ENCODE measurements around the gene MAN1A1. TPM values are rescaled to one million over a fixed set of nuclear protein-coding genes. Genes with fewer than 3 reads are reported as not detected.

MAN1A1 gene
- polyA plus RNA-seq, 1 donor: 23.8 TPM

GRCh38 chr6:119230160-119230559 lies 119.4 kb downstream of the MAN1A1 start:
- DNase-seq: no peak

DNA sequence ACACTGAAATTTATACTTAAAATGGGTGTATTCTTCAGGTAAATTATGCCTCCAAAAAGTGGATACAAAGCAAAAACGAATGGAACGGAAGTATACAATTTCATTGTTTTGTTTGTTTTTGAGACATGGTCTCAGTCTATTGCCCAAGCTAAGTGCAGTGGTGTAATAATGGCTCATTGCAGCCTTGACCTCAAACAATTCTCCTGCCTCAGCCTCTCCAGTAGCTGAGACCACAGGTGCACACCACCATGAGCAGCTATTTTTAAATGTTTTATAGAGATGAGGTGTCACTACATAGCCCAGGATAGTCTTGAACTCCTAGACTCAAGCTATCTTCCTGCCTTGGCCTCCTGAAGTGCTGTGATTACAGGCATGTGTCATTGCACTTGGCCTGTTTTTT lies 122.2 kb downstream of the MAN1A1 start:
- DNase-seq: no peak

- DNase-seq: no peak
Observed at GRCh38 chr6:119226089-119226488, 123.5 kb downstream of the MAN1A1 start.

DNA sequence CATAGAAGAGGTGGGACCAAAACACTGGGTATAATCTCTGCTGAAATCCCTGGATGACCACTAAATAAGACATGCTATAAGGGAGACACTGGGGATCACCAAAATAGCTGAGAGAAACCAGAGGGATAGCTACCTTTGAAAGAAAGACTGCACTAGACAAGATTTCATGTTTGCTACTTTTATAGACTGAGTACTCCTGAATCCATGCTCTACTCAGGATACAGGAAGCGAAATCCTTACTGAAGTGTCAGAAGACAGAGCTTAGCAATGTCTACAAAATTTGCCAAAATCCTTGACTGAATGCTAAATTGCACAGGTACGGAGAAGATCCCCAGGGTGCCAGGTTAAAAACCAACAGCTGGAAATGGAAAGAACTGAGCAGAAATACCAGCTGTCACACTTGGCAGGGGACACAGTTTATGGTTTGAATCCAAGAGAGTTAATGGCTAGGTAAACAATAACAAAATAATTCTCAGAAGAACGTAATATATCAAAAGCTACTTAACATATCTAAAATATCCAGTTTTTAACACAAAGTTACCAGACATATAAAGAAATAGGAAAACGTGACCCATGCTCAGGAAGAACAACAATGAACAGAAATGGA lies 125.4 kb downstream of the MAN1A1 start:
- no peak for DNase-seq

- no peak for DNase-seq
Observed at GRCh38 chr6:119220452-119220851, 129.1 kb downstream of the MAN1A1 start.

- no peak for DNase-seq
Observed at GRCh38 chr6:119218548-119218947, 131.0 kb downstream of the MAN1A1 start.

GRCh38 chr6:119215885-119216590 lies 133.5 kb downstream of the MAN1A1 start:
- DNase-seq: no peak

- no peak for DNase-seq
Observed at GRCh38 chr6:119215309-119215708, 134.3 kb downstream of the MAN1A1 start.

- no peak for DNase-seq
Observed at GRCh38 chr6:119210596-119210995, 139.0 kb downstream of the MAN1A1 start.

GRCh38 chr6:119209452-119210205 lies 139.9 kb downstream of the MAN1A1 start:
- DNase-seq: no peak

GRCh38 chr6:119207971-119208725 lies 141.4 kb downstream of the MAN1A1 start:
- peak; percentile 20 for DNase-seq

GRCh38 chr6:119207327-119207726 lies 142.2 kb downstream of the MAN1A1 start:
- DNase-seq: no peak

- DNase-seq: no peak
Observed at GRCh38 chr6:119205911-119206618, 143.5 kb downstream of the MAN1A1 start.

DNA sequence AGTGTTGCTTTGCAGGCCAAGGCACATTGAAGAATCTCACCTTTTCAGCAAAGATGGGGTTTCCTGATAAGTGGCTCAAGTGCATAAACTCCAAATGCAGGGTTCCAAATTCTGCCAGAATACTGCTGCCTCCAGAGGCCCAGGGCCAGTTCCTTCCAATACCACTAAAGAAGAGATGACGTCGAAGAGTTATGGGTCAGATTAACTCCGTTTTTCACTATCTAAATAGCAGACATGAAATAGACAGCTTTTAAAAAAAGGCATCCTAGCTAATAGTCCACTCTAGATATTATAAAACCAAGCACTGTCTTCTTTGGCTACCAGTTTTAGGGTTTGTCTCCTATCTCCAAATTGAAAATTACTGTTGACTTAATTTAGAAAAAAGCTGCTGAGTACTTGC lies 144.8 kb downstream of the MAN1A1 start:
- DNase-seq: no peak

DNA sequence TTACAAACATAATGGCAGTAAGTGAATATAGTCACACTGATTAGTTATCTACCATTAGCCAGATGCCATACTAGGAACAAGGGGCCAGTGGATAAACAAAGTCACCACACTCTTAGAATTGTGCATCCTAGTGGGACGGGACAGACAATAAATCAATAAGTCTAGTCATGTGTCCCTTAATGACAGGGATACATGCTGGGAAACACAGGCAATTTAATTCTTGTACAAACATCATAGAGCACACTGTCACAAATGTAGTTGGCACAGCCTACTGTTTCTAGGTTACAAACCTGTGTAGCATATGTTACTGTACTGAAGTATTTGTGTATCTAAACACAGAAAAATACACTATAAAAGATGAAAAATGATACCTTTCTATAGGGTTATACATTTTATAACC lies 148.1 kb downstream of the MAN1A1 start:
- DNase-seq: no peak

GRCh38 chr6:119200512-119201175 lies 148.9 kb downstream of the MAN1A1 start:
- DNase-seq: no peak

DNA sequence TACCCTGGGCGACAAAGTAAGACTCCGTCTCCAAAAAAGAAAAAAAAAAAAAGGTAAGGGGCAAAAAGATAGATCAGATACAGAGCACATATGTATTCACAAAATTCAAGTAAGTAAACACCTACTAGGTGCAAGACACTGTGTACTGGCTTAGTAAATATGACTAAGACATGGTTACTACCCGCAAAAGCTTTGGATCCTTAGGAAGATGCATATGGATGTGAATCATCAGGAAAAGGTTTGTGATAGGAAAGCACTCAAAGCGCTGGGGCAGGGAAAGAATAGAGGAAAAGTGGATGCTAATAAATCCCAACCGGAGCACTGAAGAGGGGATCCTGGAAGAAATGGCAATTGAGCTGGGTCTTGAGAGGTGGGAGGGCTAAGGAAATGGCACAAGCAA lies 152.3 kb downstream of the MAN1A1 start:
- DNase-seq: no peak

GRCh38 chr6:119196715-119197114 lies 152.8 kb downstream of the MAN1A1 start:
- no peak for DNase-seq

DNA sequence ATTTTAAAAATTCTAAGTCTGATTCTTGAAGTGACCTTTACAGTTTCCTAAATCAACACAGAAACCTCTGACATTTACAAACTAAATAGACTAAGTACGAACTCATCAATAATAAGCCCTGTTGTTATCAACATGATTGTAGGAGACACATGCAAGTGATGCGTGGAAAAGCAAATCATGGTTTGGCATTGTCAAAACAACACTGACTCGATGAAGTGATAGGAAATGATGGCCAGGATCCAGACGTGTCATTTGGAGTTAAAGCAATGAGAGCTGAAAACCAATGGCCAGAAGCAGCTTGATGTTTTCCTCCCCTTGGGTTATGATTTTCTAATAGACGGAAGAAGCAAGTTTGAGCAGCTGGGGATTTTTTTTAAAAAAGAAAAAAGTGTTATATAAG lies 153.7 kb downstream of the MAN1A1 start:
- DNase-seq: no peak

- no peak for DNase-seq
Observed at GRCh38 chr6:119195204-119195603, 154.4 kb downstream of the MAN1A1 start.

GRCh38 chr6:119193707-119194106 lies 155.9 kb downstream of the MAN1A1 start:
- no peak for DNase-seq

DNA sequence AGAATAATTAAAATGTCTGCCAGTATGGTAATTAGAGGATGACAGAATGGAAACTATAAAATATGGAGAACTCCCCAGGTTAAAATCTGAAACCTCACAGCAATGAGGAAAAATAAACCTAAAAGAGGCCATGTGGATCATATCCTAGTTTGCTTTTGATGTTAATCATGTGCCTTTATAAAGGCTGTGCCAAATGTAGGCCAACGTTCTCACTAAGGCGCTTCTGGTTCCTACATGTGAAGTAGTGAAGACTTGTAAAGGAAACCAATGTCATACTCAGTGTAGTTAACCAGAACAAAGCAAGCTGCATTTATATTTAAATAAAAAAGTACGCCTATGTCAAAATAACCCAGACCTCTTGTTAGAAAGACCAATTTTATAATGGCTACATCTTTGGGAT lies 157.4 kb downstream of the MAN1A1 start:
- no peak for DNase-seq

All from hindlimb muscle (tissue), 1 donor.